HG03432 (cell line): ENCODE data around the gene ACVR2B.

Source experiments
- ATAC-seq: cut with Tn5 transposase; IDR thresholded peaks from one replicate; pipeline ENCODE4 v1.9.1; 2021; ENCODE audit warnings: mild to moderate bottlenecking, moderate library complexity; ENCODE audit not compliant: unreplicated experiment

Gene ACVR2B

GRCh38 chr3:38480930-38481329, 27.2 kb downstream of the ACVR2B start:
- no peak for ATAC-seq

GRCh38 chr3:38482951-38483350, 29.3 kb downstream of the ACVR2B start:
- no peak for ATAC-seq

GRCh38 chr3:38487323-38487722, 33.6 kb downstream of the ACVR2B start:
- peak; percentile 97 for ATAC-seq

- no peak for ATAC-seq
These were observed 35.3 kb downstream of the ACVR2B start for GRCh38 chr3:38488949-38489348.

GRCh38 chr3:38489766-38490165, 36.1 kb downstream of the ACVR2B start:
- ATAC-seq, result no peak

GRCh38 chr3:38490281-38491030, 36.8 kb downstream of the ACVR2B start:
- no peak for ATAC-seq

GRCh38 chr3:38491215-38491614, 37.5 kb downstream of the ACVR2B start:
- no peak for ATAC-seq

- ATAC-seq, result no peak
These were observed 39.3 kb downstream of the ACVR2B start for GRCh38 chr3:38493031-38493430.

GRCh38 chr3:38496131-38496910, 42.6 kb downstream of the ACVR2B start, which contains the start of gene EXOG:
TSS of gene EXOG (plus strand) at chr3:38496340. CDS start at chr3:38496368, 28 bp downstream.
- peak; percentile 92 for ATAC-seq

GRCh38 chr3:38497031-38497430, 43.3 kb downstream of the ACVR2B start:
- no peak for ATAC-seq

- ATAC-seq, result no peak
These were observed 47.2 kb downstream of the ACVR2B start for GRCh38 chr3:38500688-38501417.

- ATAC-seq, result peak; percentile 98
These were observed 53.4 kb downstream of the ACVR2B start for GRCh38 chr3:38507120-38507519.

GRCh38 chr3:38509732-38510131, 56.0 kb downstream of the ACVR2B start:
- ATAC-seq, result no peak

GRCh38 chr3:38510631-38511030, 56.9 kb downstream of the ACVR2B start:
- ATAC-seq, result no peak

GRCh38 chr3:38511546-38511945, 57.9 kb downstream of the ACVR2B start:
- no peak for ATAC-seq

GRCh38 chr3:38515367-38515766, 61.7 kb downstream of the ACVR2B start:
- no peak for ATAC-seq

- ATAC-seq, result no peak
These were observed 63.0 kb downstream of the ACVR2B start for GRCh38 chr3:38516669-38517068.

- ATAC-seq, result no peak
These were observed 65.3 kb downstream of the ACVR2B start for GRCh38 chr3:38519000-38519399.

- ATAC-seq, result no peak
These were observed 66.0 kb downstream of the ACVR2B start for GRCh38 chr3:38519651-38520050.

GRCh38 chr3:38521391-38521987, 67.8 kb downstream of the ACVR2B start:
- ATAC-seq, result peak; percentile 46

- no peak for ATAC-seq
These were observed 68.3 kb downstream of the ACVR2B start for GRCh38 chr3:38522002-38522401.
